ENCODE data around the gene HSPD1.
"Not testable (repeated sequence)": the region's sequence is repeated elsewhere in the genome, so short reads cannot be mapped to it uniquely, and the experiment has no call there.

The HSPD1 gene

DNA sequence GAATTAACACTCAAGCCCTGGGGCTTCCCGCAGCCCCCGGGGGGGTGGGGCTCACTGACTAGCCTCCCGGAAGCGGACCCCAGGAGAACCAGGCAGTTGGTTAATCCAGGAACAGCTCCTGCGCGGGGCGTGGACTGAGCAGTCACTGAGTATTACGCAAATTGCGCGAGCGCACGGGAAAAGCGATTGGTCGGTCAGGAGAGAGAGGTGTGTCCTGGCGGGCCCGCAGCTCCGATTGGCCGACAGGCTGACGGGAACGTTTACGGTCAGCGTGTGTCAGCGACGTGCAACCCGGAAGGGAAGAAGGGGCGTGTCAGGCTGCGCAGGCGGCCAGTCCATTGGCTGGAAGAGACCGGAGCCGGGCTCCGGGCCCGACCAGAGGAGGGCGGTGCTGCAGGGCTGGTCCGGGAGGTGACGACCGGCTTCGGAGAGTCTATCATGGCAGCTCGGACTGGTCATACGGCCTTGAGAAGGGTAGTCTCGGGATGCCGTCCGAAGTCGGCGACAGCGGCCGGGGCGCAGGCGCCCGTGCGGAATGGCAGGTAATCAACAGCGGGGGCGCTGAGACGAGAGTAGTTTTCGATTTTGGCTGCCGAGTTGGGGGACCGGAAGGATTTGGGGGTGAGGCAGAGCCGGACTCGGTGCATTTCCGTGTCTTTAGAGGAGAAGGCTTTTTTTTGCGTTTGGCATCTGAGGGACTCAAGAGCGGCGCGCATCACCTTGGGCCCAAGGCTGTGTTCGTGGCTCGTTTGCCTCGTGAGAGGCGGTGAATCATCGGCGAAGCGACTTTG is 46.3 kb downstream of the HSPD1 start, which contains the start of gene COQ10B (continued):
- no peak for TF ChIP-seq ZNF518A (tag by site-specific recombination; conservative IDR thresholded peaks at IDR 0.05; ENCODE audit: low read depth)
- 0 out of 2 replicates have a peak, but pooled peaks have one; percentile 59 for TF ChIP-seq ZNF580 (tag by site-specific recombination; IDR thresholded peaks at IDR 0.05)

DNA sequence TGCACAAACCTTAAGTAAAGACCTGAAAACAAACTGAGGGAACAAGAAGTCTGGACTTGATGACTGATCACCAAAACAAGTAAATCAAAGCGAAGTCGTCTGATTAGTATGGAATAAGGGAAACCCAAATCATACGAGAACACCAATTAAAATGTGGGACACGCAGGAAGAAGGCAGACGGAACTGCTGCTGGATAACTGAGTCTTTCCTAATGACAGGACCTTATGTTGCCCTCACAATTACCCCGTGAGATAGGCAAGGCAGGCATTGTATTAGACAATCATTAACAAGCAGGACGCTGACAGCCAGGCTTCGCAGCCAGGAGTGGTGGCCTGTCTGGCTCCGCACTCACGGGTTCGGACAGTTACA is 46.9 kb downstream of the HSPD1 start:
- TF ChIP-seq ZNF660 (tag by site-specific recombination; IDR thresholded peaks at IDR 0.05) (0 out of 2 replicates have a peak, but pooled peaks have one; percentile 25), ZBTB48 (tag by site-specific recombination; IDR thresholded peaks at IDR 0.05) (peak; percentile 26; the same call in 1 of the 2 replicates), ZIC2 (tag by site-specific recombination; IDR thresholded peaks at IDR 0.05) (peak; percentile 26; the same call in 1 of the 2 replicates), ZNF10 (tag by site-specific recombination; IDR thresholded peaks at IDR 0.05) (peak; percentile 25; the same call in 1 of the 2 replicates), ZNF335 (tag by site-specific recombination; conservative IDR thresholded peaks at IDR 0.05) (peak; percentile 86), ZNF561 (tag by site-specific recombination; IDR thresholded peaks at IDR 0.05; ENCODE audit: borderline replicate concordance) (peak; percentile 51; the same call in 1 of the 2 replicates), ZNF501 (tag by site-specific recombination; IDR thresholded peaks at IDR 0.05) (0 out of 2 replicates have a peak, but pooled peaks have one; percentile 21), ZNF140 (tag by site-specific recombination; IDR thresholded peaks at IDR 0.05) (no peak), ZNF600 (tag by site-specific recombination; IDR thresholded peaks at IDR 0.05) (peak; percentile 14; the same call in 1 of the 2 replicates), ZNF366 (tag by site-specific recombination; conservative IDR thresholded peaks at IDR 0.05) (no peak)
- TF ChIP-seq, protein P1, sequence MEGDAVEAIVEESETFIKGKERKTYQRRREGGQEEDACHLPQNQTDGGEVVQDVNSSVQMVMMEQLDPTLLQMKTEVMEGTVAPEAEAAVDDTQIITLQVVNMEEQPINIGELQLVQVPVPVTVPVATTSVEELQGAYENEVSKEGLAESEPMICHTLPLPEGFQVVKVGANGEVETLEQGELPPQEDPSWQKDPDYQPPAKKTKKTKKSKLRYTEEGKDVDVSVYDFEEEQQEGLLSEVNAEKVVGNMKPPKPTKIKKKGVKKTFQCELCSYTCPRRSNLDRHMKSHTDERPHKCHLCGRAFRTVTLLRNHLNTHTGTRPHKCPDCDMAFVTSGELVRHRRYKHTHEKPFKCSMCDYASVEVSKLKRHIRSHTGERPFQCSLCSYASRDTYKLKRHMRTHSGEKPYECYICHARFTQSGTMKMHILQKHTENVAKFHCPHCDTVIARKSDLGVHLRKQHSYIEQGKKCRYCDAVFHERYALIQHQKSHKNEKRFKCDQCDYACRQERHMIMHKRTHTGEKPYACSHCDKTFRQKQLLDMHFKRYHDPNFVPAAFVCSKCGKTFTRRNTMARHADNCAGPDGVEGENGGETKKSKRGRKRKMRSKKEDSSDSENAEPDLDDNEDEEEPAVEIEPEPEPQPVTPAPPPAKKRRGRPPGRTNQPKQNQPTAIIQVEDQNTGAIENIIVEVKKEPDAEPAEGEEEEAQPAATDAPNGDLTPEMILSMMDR (tag by site-specific recombination; IDR thresholded peaks at IDR 0.05), result no peak
- Histone ChIP-seq H3K9me3 (ENCODE audit: control insufficient read depth, insufficient read depth, low read depth, low read length) (no peaks in the 10 kb centered on the region), H3K4me1 (ENCODE audit: control insufficient read depth, insufficient read depth, low read length) (no peaks in the 10 kb centered on the region), H3K4me3 (ENCODE audit: low read depth, low read length) (peak overlapping the region; percentile 55), H3K27ac (ENCODE audit: extremely low read depth, low read depth, low read length) (peak overlapping the region; percentile 19; the same call in 1 of the 2 replicates), H3K36me3 (ENCODE audit: control insufficient read depth in 2 of 2, insufficient read depth in 1 of 2, low read length in 2 of 2) (no peaks in the 10 kb centered on the region)
- CTCF ChIA-PET, result interaction anchor here (0.6 to 0.8 kb wide), 2 partner anchors 11 to 25 kb away, joined by 3 to 4 read pairs; no protein-coding TSS in a partner anchor
- POLR2A ChIA-PET, result interaction anchor here (0.7 to 3.1 kb wide), 15 partner anchors 9 to 253 kb away, joined by 3 to 69 read pairs (median 5); partner anchors contain the start of genes HSPD1, HSPE1, MARS2 and MOB4

- H3K27ac ChIP-seq (ENCODE audit: extremely low read depth, low read depth, low read length); CTCF ChIA-PET; H3K4me1 ChIP-seq (ENCODE audit: control insufficient read depth, insufficient read depth, low read length); H3K4me3 ChIP-seq (ENCODE audit: low read depth, low read length); H3K36me3 ChIP-seq (ENCODE audit: control insufficient read depth in 2 of 2, insufficient read depth in 1 of 2, low read length in 2 of 2); H3K9me3 ChIP-seq (ENCODE audit: control insufficient read depth, insufficient read depth, low read depth, low read length): not testable (repeated sequence)
- TF ChIP-seq SP2 (tag by site-specific recombination; IDR thresholded peaks at IDR 0.05), result 0 out of 2 replicates have a peak, but pooled peaks have one; percentile 11
- POLR2A ChIA-PET, result interaction anchor here (0.5 to 3.1 kb wide), 4 partner anchors 16 to 856 kb away, joined by 3 to 69 read pairs (median 8); partner anchors contain the start of genes HSPD1, HSPE1, MOB4 and SF3B1
These were observed 48.7 kb downstream of the HSPD1 start for GRCh38 chr2:197450935-197451358.
